Sigmoid colon (tissue), 7 donors: Measurements from ENCODE around the gene CPEB1. TPM values are rescaled to one million over a fixed set of nuclear protein-coding genes. Genes with fewer than 3 reads are reported as not detected.

ENCODE experiments used
- DNase-seq: peaks from one replicate; pipeline ENCODE4 v3.0.0-alpha.2; 2019
- H3K27ac ChIP-seq, 4 donors: fragments of 200-600 bp; sonication (generic); one replicate each; pipeline ENCODE4 v1.5.1; 2016 to 2019; ENCODE audit warnings: mild to moderate bottlenecking in 1 of 4
- H3K27me3 ChIP-seq, 3 donors: fragments of 200-600 bp; sonication (generic); one replicate each; pipeline ENCODE4 v1.5.1; 2019; ENCODE audit warnings: mild to moderate bottlenecking in 1 of 3
- H3K36me3 ChIP-seq, 4 donors: fragments of 200-600 bp; sonication (generic); one replicate each; pipeline ENCODE4 v1.5.1; 2016 to 2019
- H3K4me1 ChIP-seq, 4 donors: fragments of 200-600 bp; sonication (generic); one replicate each; pipeline ENCODE4 v1.5.1; 2017 to 2019
- H3K4me3 ChIP-seq, 4 donors: fragments of 200-600 bp; sonication (generic); one replicate each; pipeline ENCODE4 v1.5.1; 2017 to 2019; ENCODE audit warnings: mild to moderate bottlenecking in 2 of 4, moderate library complexity in 1 of 4
- H3K9me3 ChIP-seq, 4 donors: fragments of 200-600 bp in 3 of 4; sonication (generic) in 3 of 4; one replicate each; pipeline versions ENCODE4 v1.5.1 to v1.6.1; 2013 to 2019
- EP300 ChIP-seq, 4 donors: sonication (generic); formaldehyde crosslinking; IDR thresholded peaks; one replicate each; pipeline ENCODE4 v1.6.1; 2017; ENCODE audit warnings: antibody characterized with exemption in 4 of 4
- POLR2A ChIP-seq, 2 donors: fragments of 450-650 bp; IDR thresholded peaks; one replicate each; pipeline ENCODE4 v1.6.1; 2016; ENCODE audit warnings: antibody characterized with exemption in 2 of 2, mild to moderate bottlenecking in 2 of 2, moderate library complexity in 2 of 2
- POLR2AphosphoS5 ChIP-seq, 4 donors: sonication (generic); formaldehyde crosslinking; IDR thresholded peaks; one replicate each; pipeline ENCODE4 v1.6.1; 2017; ENCODE audit warnings: antibody characterized with exemption in 4 of 4
- WGBS, 2 donors: extraction: QIAGEN DNeasy Blood & Tissue Kit; methylation state at CpG; one replicate each; pipeline ENCODE4 v1.1.7; 2013; 5-methylcytosine and 5-hydroxymethylcytosine counted together
- intact Hi-C: fragments of 100-400 bp; cut with DNase I; formaldehyde crosslinking; loops from one replicate; pipeline ENCODE4 v1.15.1; 2023
- polyA plus RNA-seq, 3 donors: library from polyadenylated mRNA; stranded (reverse); fragments of 200-250 nt; gene quantifications; one replicate each; pipeline ENCODE4 v1.2.3, GENCODE V29; 2013
- total RNA-seq, 4 donors: library from RNA; depleted of rRNA; stranded (reverse); fragments of >200 nt; gene quantifications; one replicate each; pipeline ENCODE4 v1.1.0, GENCODE V29; 2016
- TF ChIP-seq, protein P1 (sequence below), 4 experiments: fragments of 450-650 bp in 3 of 4; fragments of 200-600 bp in 1 of 4; IDR thresholded peaks; one replicate each; pipeline ENCODE4 v1.5.1; 2016 to 2019; ENCODE audit warnings: antibody characterized with exemption in 4 of 4, mild to moderate bottlenecking in 3 of 4, moderate library complexity in 2 of 4
- donor health status: healthy with polysubstance abuse.
- donor health status: Bipolar disorder and iron deficiency.
- donor health status: healthy.

CPEB1 gene
- total and polyA plus RNA-seq, 7 donors: 1.2 to 13.2 (median 9.7) TPM; not detected in 1

DNA sequence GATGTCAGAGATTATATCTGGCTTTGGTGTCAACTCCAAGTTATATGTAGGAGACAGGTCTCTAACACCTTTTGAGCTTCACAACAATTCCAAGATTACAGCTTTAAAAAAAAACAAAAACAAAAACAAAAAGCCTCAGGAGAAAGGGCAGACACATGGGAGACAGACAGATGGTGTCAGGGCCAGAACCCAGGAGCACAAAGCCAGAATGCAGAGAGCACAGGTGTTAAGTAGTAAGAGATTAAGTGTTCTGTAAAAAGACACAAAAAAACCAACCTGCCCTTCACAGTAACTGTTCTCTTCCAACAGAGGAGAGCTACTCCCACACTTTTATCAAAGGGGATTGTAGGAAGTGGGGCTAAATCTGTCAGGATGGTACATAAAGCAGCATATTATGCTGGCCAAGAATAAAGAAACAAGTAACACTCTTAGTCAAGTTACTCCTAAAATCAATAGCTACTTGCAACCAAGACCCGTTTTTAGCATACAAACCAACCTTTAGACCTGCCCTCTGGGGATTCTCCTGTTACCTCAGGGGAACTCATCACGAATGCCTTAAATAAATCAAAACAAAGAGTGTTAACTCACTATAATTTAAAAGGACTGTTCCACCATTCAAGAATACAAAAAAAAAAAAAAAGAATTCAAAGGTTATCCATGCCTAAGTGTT lies 5.9 kb downstream of the CPEB1 start:
- Histone ChIP-seq H3K4me1 (peaks cover 0 to 5% (median 4%) of the 10 kb centered on the region in 4 donors), H3K9me3 (no peaks in the 10 kb centered on the region), H3K27ac (no peak overlapping the region), H3K36me3 (no peaks in the 10 kb centered on the region), H3K4me3 (no peak overlapping the region), H3K27me3 (peaks cover 0 to 19% (median 0%) of the 10 kb centered on the region in 3 donors)
- TF ChIP-seq EP300 (IDR thresholded peaks at IDR 0.05) (no peak), POLR2AphosphoS5 (IDR thresholded peaks at IDR 0.05) (no peak), POLR2A (IDR thresholded peaks at IDR 0.05) (no peak)
- TF ChIP-seq, protein P1, sequence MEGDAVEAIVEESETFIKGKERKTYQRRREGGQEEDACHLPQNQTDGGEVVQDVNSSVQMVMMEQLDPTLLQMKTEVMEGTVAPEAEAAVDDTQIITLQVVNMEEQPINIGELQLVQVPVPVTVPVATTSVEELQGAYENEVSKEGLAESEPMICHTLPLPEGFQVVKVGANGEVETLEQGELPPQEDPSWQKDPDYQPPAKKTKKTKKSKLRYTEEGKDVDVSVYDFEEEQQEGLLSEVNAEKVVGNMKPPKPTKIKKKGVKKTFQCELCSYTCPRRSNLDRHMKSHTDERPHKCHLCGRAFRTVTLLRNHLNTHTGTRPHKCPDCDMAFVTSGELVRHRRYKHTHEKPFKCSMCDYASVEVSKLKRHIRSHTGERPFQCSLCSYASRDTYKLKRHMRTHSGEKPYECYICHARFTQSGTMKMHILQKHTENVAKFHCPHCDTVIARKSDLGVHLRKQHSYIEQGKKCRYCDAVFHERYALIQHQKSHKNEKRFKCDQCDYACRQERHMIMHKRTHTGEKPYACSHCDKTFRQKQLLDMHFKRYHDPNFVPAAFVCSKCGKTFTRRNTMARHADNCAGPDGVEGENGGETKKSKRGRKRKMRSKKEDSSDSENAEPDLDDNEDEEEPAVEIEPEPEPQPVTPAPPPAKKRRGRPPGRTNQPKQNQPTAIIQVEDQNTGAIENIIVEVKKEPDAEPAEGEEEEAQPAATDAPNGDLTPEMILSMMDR (IDR thresholded peaks at IDR 0.05): no peak
- DNase-seq: no peak
- intact Hi-C loops: no loop called here
- 20 to 37% methylated on average over 2 of the region's 2 CpGs for WGBS, 2 donors

DNA sequence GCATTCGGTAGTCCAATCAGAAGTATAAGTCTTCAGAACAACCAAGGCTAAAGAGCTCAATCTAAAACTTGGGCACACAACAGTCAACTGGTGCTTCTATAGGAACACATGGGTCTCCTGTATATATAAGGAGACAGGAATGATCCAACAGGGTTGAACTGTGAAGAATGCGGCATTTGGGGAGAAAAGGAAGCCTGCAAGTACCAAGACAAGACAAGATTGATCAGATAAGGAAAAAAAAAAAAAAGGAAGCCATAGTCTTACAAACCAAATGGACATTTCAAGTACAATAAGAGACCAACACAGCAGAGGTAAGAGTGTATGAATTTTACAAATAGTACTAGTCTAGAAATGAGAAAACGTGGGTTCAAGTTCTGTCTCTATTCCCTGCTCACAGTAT lies 6.5 kb downstream of the CPEB1 start:
- intact Hi-C loops: no loop called here
- H3K27me3 ChIP-seq: peaks cover 0 to 13% (median 0%) of the 10 kb centered on the region in 3 donors
- no peaks in the 10 kb centered on the region for H3K4me1 ChIP-seq

DNA sequence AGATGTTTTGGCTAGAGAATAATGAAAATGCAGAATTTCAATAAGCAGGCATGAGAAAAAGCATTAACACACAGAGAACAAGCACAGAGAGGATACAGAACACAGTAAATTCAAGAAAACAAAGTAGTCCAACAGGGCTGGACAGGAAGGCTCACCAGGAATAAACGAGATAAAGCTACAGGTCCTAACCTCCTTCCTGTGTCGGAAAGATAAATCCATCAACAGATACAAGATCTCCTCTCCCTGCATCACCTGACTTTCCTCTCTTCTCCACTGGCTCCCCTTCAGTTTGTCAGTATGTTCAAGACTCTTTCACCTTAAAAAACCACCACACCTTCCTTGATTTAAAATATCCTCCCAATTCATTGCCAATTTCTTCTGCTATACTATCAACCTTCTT lies 11.4 kb downstream of the CPEB1 start:
- intact Hi-C loops: no loop called here
- 32 to 51% methylated on average over 2 of the region's 2 CpGs for WGBS, 2 donors
- Histone ChIP-seq H3K4me1 (no peaks in the 10 kb centered on the region), H3K4me3 (no peak overlapping the region), H3K9me3 (no peaks in the 10 kb centered on the region), H3K36me3 (no peaks in the 10 kb centered on the region), H3K27me3 (no peaks in the 10 kb centered on the region), H3K27ac (no peak overlapping the region)
- DNase-seq: no peak
- no peak for TF ChIP-seq POLR2A (IDR thresholded peaks at IDR 0.05)
- TF ChIP-seq EP300 (IDR thresholded peaks at IDR 0.05): no peak
- TF ChIP-seq, protein P1 (IDR thresholded peaks at IDR 0.05): no peak
- no peak for TF ChIP-seq POLR2AphosphoS5 (IDR thresholded peaks at IDR 0.05)

More for the DNA sequence above, 6.5 kb downstream of the CPEB1 start:
- H3K9me3 ChIP-seq: no peaks in the 10 kb centered on the region
- no peaks in the 10 kb centered on the region for H3K36me3 ChIP-seq
- WGBS, 2 donors: 63 to 65% methylated on average over 3 of the region's 3 CpGs
- no peak overlapping the region for H3K27ac ChIP-seq
- TF ChIP-seq EP300 (IDR thresholded peaks at IDR 0.05) (no peak), POLR2AphosphoS5 (IDR thresholded peaks at IDR 0.05) (no peak)
- DNase-seq: no peak
- H3K4me3 ChIP-seq: no peak overlapping the region

DNA sequence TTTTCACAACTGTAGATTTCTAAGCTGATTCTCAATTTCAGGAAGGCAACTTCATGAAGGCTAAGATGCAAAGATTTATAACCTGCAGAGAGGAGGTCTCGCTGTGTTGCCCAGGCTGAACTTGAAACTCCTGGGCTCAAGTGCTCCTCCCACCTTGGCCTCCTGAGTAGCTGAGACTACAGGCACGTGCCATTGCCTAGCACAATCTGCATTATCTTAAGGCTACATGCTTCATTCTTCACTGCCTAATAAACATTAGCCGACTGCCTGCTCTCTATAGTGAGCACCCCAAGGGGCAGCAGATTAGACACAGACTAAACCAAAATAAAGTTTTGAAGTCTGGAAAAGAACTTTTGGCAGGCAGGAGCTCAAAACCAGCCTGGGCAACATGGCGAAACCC lies 17.1 kb downstream of the CPEB1 start:
- H3K4me3 ChIP-seq: no peak overlapping the region
- no peaks in the 10 kb centered on the region for H3K27me3 ChIP-seq
- no peak for TF ChIP-seq EP300 (IDR thresholded peaks at IDR 0.05)
- TF ChIP-seq POLR2A (IDR thresholded peaks at IDR 0.05): no peak
- TF ChIP-seq POLR2AphosphoS5 (IDR thresholded peaks at IDR 0.05): no peak
- TF ChIP-seq, protein P1 (IDR thresholded peaks at IDR 0.05): no peak
- 64 to 69% methylated on average over 4 of the region's 4 CpGs for WGBS, 2 donors
- no peaks in the 10 kb centered on the region for H3K36me3 ChIP-seq
- H3K4me1 ChIP-seq: no peaks in the 10 kb centered on the region
- H3K9me3 ChIP-seq: no peaks in the 10 kb centered on the region
- intact Hi-C loops: no loop called here
- H3K27ac ChIP-seq: no peak overlapping the region
- no peak for DNase-seq

DNA sequence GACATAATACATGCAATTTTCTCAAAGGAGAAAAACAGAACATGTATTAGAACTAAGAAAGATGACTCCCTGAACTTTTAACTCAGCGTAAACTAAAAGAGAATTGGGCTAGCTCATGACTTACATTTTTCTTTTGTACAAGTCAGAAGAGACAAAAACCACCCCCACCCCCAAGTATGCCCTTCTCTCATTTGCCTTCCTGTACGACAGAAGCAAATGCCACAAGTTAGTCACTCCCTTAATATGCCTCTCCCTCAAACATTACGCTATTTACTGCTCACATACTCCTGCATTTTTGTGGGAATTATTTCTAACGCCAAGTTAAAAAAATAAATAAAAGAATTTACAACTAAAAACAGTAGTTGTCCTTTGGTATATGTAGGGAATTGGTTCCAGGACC lies 22.0 kb downstream of the CPEB1 start:
- Histone ChIP-seq H3K27ac (no peak overlapping the region), H3K4me3 (no peak overlapping the region), H3K27me3 (no peaks in the 10 kb centered on the region), H3K36me3 (no peaks in the 10 kb centered on the region), H3K9me3 (no peaks in the 10 kb centered on the region), H3K4me1 (no peaks in the 10 kb centered on the region)
- intact Hi-C loops: no loop called here
- 80 to 87% methylated on average over 4 of the region's 4 CpGs for WGBS, 2 donors
- TF ChIP-seq POLR2AphosphoS5 (IDR thresholded peaks at IDR 0.05) (no peak), EP300 (IDR thresholded peaks at IDR 0.05) (no peak), POLR2A (IDR thresholded peaks at IDR 0.05) (no peak)
- TF ChIP-seq, protein P1 (IDR thresholded peaks at IDR 0.05): no peak
- DNase-seq: no peak
